ENCODE measurements around the gene CATSPER4.

CATSPER4 gene

GRCh38 chr1:26237230-26237966 lies 47.0 kb downstream of the CATSPER4 start:
- Histone ChIP-seq H3K36me3 (ENCODE audit: control insufficient read depth, insufficient read depth, low read length) (no peaks in the 10 kb centered on the region), H3K9me3 (ENCODE audit: control insufficient read depth, low read length) (no peaks in the 10 kb centered on the region), H3K9ac (ENCODE audit: low read length) (no peak overlapping the region), H3K27me3 (ENCODE audit: control insufficient read depth, insufficient read depth, low read length) (no peaks in the 10 kb centered on the region), H3K4me3 (ENCODE audit: low read length) (no peak overlapping the region), H3K4me1 (ENCODE audit: control insufficient read depth, insufficient read depth, low read length) (peaks cover 4% of the 10 kb centered on the region)

- no peaks in the 10 kb centered on the region for H3K27me3 ChIP-seq (ENCODE audit: control insufficient read depth, insufficient read depth, low read length)
- no peak overlapping the region for H3K4me3 ChIP-seq (ENCODE audit: low read length)
- H3K36me3 ChIP-seq (ENCODE audit: control insufficient read depth, insufficient read depth, low read length) = no peaks in the 10 kb centered on the region
- H3K4me1 ChIP-seq (ENCODE audit: control insufficient read depth, insufficient read depth, low read length) = no peaks in the 10 kb centered on the region
- no peaks in the 10 kb centered on the region for H3K9me3 ChIP-seq (ENCODE audit: control insufficient read depth, low read length)
- H3K9ac ChIP-seq (ENCODE audit: low read length) = no peak overlapping the region
Observed at GRCh38 chr1:26239936-26240335, 49.5 kb downstream of the CATSPER4 start.
